Measurements from ENCODE around the gene PLXNB1. TPM values are rescaled to one million over a fixed set of nuclear protein-coding genes. Genes with fewer than 3 reads are reported as not detected.
A peak's percentile ranks its signal among the peaks of the same experiment; 100 is the strongest.

The PLXNB1 gene
- total and polyA plus RNA-seq, 2 of the 13 experiments (the other 11 are each of a cell fraction or from before 2014, with no cell fraction given): 86.0 to 143 TPM

DNA sequence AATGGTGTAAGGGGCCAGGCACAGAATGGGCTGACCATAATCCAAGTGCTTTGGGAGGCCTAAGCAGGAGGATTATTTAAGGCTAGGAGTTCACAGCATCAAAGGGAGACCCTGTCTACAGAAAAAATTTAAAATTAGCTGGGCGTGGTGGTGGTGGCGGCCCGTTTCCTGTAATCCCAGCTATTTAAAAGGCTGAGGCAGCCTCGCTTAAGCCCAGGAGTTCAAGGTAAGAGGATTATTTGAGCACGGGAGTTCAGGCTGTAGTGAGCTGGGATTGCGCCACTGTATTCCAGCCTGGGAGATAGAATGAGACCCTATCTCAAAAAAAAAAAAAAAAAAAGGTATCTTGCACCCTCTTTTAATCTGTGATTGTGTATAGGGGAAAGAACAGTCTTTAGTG, 12.1 kb upstream of the PLXNB1 start (continued):
- TF ChIP-seq, protein P1, sequence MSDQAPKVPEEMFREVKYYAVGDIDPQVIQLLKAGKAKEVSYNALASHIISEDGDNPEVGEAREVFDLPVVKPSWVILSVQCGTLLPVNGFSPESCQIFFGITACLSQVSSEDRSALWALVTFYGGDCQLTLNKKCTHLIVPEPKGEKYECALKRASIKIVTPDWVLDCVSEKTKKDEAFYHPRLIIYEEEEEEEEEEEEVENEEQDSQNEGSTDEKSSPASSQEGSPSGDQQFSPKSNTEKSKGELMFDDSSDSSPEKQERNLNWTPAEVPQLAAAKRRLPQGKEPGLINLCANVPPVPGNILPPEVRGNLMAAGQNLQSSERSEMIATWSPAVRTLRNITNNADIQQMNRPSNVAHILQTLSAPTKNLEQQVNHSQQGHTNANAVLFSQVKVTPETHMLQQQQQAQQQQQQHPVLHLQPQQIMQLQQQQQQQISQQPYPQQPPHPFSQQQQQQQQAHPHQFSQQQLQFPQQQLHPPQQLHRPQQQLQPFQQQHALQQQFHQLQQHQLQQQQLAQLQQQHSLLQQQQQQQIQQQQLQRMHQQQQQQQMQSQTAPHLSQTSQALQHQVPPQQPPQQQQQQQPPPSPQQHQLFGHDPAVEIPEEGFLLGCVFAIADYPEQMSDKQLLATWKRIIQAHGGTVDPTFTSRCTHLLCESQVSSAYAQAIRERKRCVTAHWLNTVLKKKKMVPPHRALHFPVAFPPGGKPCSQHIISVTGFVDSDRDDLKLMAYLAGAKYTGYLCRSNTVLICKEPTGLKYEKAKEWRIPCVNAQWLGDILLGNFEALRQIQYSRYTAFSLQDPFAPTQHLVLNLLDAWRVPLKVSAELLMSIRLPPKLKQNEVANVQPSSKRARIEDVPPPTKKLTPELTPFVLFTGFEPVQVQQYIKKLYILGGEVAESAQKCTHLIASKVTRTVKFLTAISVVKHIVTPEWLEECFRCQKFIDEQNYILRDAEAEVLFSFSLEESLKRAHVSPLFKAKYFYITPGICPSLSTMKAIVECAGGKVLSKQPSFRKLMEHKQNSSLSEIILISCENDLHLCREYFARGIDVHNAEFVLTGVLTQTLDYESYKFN (CRISPR knock-in tag; conservative IDR thresholded peaks at IDR 0.05): peak; percentile 43
- TF ChIP-seq SMC3 (IDR thresholded peaks at IDR 0.05; ENCODE audit: low read length) (0 out of 2 replicates have a peak, but pooled peaks have one; percentile 11), ZNF350 (CRISPR knock-in tag; IDR thresholded peaks at IDR 0.05; ENCODE audit: borderline replicate concordance, low read depth) (no peak), GATAD2A (CRISPR knock-in tag; IDR thresholded peaks at IDR 0.05) (0 out of 2 replicates have a peak, but pooled peaks have one; percentile 16), GFI1 (CRISPR knock-in tag; IDR thresholded peaks at IDR 0.05; ENCODE audit: borderline replicate concordance) (0 out of 2 replicates have a peak, but pooled peaks have one; percentile 38), ZNF841 (CRISPR knock-in tag; IDR thresholded peaks at IDR 0.05; ENCODE audit: borderline replicate concordance) (no peak), PHF21A (CRISPR knock-in tag; IDR thresholded peaks at IDR 0.05) (peak; percentile 20; the same call in 1 of the 2 replicates), SAP130 (CRISPR knock-in tag; IDR thresholded peaks at IDR 0.05; ENCODE audit: low read depth) (peak; percentile 45; the same call in 1 of the 2 replicates), CEBPG (CRISPR knock-in tag; IDR thresholded peaks at IDR 0.05) (0 out of 2 replicates have a peak, but pooled peaks have one; percentile 45), PITX1 (CRISPR knock-in tag; IDR thresholded peaks at IDR 0.05) (peak; percentile 78)
- TF ChIP-seq, protein P2, sequence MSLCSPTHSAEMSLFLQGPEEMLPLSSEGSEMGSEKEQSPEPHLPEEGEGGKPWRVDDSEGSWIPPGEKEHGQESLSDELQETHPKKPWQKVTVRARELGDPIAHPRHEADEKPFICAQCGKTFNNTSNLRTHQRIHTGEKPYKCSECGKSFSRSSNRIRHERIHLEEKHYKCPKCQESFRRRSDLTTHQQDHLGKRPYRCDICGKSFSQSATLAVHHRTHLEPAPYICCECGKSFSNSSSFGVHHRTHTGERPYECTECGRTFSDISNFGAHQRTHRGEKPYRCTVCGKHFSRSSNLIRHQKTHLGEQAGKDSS (CRISPR knock-in tag; IDR thresholded peaks at IDR 0.05; ENCODE audit: borderline replicate concordance, low read depth): 0 out of 2 replicates have a peak, but pooled peaks have one; percentile 21
- TF ChIP-seq, protein P3, sequence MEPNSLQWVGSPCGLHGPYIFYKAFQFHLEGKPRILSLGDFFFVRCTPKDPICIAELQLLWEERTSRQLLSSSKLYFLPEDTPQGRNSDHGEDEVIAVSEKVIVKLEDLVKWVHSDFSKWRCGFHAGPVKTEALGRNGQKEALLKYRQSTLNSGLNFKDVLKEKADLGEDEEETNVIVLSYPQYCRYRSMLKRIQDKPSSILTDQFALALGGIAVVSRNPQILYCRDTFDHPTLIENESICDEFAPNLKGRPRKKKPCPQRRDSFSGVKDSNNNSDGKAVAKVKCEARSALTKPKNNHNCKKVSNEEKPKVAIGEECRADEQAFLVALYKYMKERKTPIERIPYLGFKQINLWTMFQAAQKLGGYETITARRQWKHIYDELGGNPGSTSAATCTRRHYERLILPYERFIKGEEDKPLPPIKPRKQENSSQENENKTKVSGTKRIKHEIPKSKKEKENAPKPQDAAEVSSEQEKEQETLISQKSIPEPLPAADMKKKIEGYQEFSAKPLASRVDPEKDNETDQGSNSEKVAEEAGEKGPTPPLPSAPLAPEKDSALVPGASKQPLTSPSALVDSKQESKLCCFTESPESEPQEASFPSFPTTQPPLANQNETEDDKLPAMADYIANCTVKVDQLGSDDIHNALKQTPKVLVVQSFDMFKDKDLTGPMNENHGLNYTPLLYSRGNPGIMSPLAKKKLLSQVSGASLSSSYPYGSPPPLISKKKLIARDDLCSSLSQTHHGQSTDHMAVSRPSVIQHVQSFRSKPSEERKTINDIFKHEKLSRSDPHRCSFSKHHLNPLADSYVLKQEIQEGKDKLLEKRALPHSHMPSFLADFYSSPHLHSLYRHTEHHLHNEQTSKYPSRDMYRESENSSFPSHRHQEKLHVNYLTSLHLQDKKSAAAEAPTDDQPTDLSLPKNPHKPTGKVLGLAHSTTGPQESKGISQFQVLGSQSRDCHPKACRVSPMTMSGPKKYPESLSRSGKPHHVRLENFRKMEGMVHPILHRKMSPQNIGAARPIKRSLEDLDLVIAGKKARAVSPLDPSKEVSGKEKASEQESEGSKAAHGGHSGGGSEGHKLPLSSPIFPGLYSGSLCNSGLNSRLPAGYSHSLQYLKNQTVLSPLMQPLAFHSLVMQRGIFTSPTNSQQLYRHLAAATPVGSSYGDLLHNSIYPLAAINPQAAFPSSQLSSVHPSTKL (CRISPR knock-in tag; IDR thresholded peaks at IDR 0.05): 0 out of 2 replicates have a peak, but pooled peaks have one; percentile 30
- TF ChIP-seq, protein P4, sequence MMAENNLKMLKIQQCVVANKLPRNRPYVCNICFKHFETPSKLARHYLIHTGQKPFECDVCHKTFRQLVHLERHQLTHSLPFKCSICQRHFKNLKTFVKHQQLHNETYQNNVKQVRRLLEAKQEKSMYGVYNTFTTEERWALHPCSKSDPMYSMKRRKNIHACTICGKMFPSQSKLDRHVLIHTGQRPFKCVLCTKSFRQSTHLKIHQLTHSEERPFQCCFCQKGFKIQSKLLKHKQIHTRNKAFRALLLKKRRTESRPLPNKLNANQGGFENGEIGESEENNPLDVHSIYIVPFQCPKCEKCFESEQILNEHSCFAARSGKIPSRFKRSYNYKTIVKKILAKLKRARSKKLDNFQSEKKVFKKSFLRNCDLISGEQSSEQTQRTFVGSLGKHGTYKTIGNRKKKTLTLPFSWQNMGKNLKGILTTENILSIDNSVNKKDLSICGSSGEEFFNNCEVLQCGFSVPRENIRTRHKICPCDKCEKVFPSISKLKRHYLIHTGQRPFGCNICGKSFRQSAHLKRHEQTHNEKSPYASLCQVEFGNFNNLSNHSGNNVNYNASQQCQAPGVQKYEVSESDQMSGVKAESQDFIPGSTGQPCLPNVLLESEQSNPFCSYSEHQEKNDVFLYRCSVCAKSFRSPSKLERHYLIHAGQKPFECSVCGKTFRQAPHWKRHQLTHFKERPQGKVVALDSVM (CRISPR knock-in tag; IDR thresholded peaks at IDR 0.05): peak; percentile 78
- TF ChIP-seq, protein P5, sequence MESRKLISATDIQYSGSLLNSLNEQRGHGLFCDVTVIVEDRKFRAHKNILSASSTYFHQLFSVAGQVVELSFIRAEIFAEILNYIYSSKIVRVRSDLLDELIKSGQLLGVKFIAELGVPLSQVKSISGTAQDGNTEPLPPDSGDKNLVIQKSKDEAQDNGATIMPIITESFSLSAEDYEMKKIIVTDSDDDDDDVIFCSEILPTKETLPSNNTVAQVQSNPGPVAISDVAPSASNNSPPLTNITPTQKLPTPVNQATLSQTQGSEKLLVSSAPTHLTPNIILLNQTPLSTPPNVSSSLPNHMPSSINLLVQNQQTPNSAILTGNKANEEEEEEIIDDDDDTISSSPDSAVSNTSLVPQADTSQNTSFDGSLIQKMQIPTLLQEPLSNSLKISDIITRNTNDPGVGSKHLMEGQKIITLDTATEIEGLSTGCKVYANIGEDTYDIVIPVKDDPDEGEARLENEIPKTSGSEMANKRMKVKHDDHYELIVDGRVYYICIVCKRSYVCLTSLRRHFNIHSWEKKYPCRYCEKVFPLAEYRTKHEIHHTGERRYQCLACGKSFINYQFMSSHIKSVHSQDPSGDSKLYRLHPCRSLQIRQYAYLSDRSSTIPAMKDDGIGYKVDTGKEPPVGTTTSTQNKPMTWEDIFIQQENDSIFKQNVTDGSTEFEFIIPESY (CRISPR knock-in tag; IDR thresholded peaks at IDR 0.05): 0 out of 2 replicates have a peak, but pooled peaks have one; percentile 56
- TF ChIP-seq, protein P6, sequence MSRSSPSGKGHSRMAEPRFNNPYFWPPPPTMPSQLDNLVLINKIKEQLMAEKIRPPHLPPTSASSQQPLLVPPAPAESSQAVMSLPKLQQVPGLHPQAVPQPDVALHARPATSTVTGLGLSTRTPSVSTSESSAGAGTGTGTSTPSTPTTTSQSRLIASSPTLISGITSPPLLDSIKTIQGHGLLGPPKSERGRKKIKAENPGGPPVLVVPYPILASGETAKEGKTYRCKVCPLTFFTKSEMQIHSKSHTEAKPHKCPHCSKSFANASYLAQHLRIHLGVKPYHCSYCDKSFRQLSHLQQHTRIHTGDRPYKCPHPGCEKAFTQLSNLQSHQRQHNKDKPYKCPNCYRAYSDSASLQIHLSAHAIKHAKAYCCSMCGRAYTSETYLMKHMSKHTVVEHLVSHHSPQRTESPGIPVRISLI (CRISPR knock-in tag; IDR thresholded peaks at IDR 0.05; ENCODE audit: borderline replicate concordance): peak; percentile 53; the same call in 1 of the 2 replicates

All from HepG2 (cell line).